Stimulated activated CD4-positive, alpha-beta T cell treated with anti-CD3 and anti-CD28 coated beads, TNF-alpha, amount 100 ng/mL, for 4 hours (primary cell): ENCODE measurements around the gene RUFY3.
A peak's percentile ranks its signal among the peaks of the same experiment; 100 is the strongest.
"Not testable (repeated sequence)": the region's sequence is repeated elsewhere in the genome, so short reads cannot be mapped to it uniquely, and the experiment has no call there.

Experiments used
- DNase-seq, 3 experiments: peaks; one replicate each; pipeline ENCODE4 v3.0.0-alpha.2; 2020; ENCODE audit warnings: low read depth in 3 of 3

Gene RUFY3

DNA sequence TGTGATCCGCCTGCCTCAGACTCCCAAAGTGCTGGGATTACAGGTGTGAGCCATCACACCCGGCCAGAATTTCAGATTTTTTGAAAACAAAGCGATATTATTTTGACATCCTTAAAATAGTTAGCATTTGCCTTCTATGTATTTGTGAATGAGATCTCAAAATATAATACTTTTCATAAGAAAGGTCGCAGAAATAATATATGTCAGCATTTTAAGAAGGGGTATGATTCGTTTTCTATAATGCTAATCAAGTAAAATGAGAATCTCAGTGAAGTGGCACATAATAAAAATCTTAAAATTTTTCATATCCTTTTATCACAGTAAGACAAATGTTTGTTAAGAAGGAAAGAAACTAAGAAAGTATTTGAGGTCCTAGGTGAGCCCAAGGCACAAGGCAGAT, 65.7 kb downstream of the RUFY3 start:
- no peak for DNase-seq

DNA sequence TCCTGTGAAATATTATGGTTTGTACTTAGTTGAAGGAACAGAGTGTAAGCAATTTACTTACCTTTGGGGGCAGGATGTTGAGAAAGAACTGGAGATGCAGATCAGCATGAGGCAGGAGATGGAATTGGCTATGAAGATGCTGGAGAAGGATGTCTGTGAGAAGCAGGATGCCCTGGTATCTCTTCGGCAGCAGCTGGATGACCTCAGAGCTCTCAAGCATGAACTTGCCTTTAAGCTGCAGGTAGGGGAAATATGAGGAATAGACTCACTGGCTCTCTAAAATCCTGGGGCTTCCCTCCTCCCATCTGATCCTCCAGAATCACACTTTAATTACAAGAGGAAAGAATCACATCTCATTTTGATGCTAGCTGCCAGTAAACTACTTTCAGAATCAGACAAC, 67.0 kb downstream of the RUFY3 start:
- no peak for DNase-seq

DNA sequence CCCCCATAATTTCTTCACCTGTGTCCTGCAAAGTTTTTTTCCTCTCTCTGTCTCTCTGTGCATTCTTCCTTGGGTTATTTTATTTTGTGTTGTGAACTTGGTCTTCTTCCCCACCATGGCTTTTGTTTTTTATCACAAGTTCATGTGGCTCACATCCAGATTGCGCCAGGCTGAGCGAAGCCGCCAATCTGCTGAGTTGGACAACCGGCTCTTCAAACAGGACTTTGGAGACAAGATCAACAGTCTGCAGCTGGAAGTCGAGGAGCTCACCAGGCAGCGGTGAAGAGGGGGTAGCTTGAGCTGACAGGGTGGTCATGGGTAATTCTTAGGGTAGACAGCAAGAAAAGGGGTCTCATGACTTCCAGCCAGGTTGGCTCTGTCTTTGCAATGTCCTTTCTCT, 71.9 kb downstream of the RUFY3 start:
- no peak for DNase-seq

DNA sequence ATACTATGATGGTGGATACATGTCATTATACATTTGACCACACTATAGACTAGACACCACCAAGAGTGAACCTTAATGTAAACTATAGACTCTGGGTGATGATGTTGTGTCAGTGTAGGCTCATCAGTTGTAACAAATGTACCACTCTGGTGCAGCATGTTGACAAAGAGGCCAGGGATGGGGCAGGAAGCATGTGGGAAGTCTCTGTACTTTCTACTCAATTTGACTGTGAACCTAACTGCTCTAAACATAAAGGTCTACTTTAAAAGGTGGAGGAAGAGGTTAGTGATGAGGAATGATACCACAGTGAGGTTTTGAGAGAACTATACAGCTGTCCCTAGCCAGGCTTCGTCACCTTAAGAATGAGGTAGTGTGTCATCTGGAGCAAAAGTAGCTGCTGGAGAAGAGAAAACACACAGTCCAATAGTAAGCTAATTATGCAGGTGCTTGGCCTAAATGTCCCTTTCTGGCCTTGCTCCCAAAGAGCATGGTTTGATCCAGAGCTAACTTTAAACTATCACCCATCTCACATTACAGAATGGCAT, 79.6 kb downstream of the RUFY3 start:
- no peak for DNase-seq

DNA sequence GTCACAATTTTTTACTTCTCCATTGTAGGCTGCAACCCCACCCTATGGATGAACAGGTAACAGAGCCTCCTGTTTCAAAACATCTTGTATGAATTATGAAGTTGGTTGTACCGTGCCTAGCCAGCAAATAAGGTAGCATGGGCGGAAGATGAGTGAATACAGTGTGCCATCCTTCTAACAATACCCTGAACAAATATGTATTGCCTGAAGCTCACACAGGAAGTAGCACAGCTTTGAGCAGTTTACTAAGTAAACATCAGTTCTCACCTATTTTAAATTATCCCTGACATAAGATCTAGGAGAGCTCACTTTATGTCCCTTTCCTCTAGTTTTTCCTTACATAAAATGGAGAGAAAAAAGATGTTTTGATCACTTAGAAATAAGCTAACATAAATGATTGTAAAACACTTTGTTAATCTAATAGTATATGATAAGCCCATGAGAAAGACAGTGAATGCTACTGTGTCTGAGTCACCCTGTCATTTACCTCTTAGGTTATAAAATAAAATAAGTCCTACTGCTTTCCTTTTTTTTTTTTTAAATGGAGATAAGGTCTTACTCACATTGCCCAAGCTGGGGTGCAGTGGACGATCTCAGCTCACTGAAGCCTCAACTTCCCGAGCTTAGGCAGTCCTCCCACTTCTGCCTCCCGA, 81.3 kb downstream of the RUFY3 start:
- DNase-seq, result no peak

DNA sequence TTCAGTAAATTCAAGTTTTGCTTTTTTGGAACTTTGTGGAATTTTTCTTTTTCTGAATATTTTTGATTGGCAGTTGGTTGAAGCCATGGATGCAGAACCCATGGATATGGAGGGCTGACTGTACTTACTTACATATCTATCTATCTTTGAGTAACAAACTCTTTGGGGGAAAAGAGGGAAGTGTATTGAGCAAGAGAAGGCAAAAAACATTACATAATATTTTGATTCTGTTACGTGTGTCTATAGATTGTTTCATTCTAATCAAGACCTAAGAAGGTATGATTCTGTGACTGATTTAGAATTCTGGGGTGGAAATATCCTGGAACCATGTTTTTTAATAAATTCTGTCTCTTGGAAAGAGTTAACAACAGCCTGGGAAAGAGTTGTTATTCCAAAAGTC, 86.4 kb downstream of the RUFY3 start:
- no peak for DNase-seq

DNA sequence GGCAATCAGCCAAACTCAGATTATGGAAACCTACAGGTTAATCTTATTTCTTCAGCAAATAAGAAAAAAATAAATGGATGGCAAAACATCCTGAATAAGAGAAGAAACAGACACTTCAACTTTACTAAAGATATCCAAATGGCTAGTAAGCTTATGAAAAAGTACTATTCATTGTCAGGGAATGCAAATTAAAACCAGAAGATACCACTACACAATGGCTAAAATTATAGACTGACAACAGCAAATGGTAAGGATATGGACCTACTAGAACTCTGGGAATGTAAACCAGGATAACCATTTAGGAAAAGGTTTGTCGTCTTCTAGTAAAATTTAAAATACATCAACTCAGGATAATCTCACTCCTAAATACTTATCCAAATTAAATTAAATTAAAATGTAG, 93.6 kb downstream of the RUFY3 start:
- DNase-seq, result no peak

DNA sequence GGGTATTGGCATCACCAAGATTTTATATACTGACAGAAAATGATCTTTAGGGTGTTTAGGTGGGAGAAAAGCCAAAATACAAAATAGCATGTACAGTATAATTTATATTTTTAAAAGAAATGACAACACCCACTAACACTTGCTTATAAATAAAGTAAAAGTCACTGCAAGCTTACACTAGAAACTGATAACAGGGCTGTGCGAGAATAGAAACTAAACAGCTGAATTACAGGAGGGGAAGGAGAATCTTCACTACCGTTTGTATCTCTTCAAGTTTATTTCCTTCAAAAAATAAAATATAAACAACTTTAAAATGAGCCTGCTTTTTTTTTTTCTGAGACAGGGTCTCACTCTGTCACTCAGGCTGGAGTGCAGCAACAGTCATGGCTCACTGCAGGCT, 95.1 kb downstream of the RUFY3 start:
- DNase-seq, result no peak

DNA sequence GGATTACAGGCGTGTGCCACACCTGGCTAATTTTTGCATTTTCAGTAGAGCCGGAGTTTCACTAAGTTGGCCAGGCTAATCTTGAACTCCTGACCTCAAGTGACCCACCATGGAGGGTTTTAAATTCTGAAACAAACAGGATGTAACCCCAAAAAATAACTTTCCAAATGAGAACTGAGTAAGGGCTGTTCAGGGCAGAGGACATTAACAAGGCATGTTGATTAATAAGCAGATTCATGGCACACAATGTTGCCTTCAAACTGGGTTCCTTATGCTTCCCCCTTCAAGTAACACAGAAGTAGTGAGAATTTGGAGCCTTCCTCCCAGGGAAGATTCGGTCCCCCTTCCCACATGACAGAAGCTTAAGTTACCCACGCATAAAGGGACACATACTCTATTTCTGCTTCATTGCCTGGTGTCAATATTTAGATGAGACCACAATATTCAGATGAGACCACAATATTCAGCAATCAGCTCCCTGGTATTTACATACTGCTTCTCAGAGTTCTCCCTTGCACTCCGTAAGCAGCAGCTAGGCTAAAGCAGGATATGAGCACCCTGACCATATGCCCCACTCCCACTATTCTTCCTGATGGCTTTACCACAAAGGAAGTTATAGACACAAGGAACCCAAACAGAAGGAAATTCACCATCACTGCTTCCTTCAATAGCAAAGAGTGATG, 96.5 kb downstream of the RUFY3 start:
- no peak for DNase-seq

DNA sequence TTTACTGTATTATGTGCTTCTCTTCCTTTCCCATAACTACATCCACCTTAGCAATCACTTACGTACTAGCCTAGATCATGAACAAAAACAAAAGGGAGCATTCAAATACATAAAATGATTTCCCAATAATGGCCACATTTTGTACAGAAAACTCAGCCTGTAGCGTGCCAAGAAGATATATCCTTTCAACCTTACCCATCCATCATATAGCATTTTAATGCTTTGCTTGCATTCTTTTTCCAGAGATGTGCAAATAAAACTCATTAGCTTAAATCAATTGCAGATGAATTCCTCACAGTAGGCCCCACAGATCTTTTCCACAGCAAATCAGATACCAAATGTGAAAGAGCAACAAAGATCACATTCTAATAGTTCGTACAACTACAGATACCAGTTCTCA, 97.2 kb downstream of the RUFY3 start:
- DNase-seq, result no peak

DNA sequence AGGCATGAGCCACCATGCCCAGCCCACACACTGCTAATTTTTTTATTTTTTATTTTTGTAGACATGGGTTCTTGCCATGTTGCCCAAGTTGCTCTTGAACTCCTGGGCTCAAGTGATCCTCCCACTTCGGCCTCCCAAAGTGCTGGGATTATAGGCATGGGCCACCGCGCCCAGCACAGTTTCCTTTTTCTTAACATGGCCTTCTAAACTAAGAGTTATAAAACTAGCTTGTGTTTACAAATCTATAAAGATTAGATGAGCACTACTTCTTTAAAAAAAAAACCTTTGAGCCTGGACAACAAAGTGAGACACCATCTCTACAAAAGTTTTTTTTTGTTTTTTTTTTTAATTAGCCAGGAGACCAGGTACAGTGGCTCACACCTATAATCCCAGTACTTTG, 107.3 kb downstream of the RUFY3 start:
- no peak for DNase-seq

DNA sequence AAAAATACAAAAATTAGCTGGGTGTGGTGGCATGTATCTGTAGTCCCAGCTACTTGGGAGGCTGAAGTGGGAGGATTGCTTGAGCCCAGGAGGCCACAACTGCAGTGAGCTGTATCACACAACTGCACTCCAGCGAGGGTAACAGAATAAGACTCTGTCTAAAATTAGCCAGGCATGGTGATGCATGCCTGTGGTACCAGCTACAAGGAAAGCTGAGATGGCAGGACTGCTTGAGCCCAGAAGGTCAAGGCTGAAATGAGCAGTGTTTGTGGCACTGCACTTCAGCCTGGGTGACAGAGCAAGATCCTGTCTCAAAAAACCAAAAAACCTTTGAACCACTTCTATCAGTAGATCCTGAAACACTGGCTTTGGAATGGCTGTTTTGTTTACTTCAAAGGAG, 107.7 kb downstream of the RUFY3 start:
- DNase-seq, result no peak

DNA sequence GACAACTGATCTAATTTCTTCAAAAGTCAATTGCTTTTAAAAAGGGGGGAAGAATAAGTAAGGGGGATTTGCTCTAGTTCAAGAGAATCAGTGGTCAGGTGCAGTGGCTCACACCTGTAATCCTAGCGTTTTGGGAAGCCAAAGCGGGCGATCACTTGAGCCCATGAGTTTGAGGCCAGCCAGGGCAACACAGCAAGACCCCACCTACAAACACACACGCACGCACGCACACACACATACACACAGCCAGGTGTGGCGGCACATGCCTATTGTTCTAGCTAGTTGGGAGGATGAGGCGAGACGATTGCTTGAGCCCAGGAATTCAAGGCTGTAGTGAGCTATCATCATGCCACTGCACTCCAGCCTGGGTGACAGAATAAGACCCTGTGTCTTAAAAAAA, 108.3 kb downstream of the RUFY3 start:
- DNase-seq, result no peak

DNA sequence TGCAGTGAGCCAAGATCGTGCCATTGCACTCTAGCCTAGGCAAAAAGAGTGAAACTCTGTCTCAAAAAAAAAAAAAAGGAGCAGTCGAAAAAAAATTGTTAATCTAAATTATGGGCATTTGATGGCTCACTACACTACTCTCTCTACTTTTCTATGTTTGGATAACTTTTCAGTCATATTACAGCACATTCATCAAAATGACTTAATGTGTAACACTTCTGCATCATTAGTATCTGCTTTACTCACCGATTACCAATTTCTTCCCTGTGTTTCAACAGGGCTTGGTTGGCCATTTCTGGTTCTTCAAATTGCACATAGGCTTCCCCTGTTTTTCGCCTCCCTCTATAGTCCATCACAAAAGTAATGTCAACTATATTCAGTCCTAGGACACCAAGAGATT, 109.5 kb downstream of the RUFY3 start:
- no peak for DNase-seq

DNA sequence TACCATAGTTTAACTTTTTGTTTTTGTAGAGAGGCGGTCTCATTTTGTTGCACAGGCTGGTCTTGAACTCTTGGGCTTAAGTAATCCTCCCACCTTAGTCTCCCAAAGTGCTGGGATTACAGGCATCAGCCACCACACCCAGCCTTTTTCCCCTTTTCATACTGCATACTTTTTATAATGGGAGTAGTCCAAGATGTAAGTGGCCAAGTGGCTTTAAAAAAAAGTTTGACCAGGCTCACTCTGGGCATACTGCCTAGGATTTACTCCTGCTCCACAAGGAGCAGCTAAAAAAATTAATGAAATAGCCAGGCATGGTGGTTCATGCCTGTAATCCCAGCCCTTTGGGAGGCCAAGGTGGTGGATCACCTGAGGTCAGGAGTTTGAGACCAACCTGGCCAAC, 111.9 kb downstream of the RUFY3 start:
- DNase-seq, result no peak

DNA sequence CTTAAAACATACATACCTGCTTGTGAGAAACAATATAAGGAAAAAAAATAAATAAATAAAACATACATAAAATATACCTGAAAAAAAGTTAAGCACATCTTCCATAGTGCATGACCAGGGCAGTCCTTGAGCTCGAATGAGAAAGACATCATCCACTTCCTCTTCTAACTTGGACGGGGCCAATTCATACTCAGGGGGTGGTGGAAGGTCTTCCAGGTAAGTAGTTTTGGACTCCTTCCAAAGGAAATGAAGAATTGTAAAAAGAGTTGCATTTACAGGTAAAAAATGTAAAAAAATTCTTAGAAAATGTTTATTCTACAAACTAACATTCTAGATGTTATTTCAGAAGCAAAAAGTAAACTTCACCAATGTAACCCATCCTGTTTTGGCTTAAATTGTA, 114.3 kb downstream of the RUFY3 start:
- no peak for DNase-seq

DNA sequence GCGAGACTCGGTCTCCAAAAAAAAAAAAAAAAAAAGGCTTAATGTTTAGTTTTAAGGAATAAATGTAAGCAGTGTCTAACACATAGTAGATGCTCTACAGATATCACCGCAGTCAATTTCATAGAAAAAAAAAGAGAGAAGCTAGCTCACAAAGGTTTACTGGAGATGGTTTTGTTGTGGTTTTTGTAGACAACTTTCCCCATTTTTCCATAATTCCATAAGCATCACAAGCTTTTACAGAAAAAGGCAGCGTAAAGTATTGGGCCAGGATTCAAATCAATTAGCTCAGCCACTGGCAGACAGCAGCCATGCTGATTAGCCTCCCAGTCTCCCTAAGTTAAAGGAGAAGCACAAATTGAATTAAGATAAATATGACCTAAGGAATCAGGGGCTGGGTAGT, 116.4 kb downstream of the RUFY3 start:
- DNase-seq, result no peak

DNA sequence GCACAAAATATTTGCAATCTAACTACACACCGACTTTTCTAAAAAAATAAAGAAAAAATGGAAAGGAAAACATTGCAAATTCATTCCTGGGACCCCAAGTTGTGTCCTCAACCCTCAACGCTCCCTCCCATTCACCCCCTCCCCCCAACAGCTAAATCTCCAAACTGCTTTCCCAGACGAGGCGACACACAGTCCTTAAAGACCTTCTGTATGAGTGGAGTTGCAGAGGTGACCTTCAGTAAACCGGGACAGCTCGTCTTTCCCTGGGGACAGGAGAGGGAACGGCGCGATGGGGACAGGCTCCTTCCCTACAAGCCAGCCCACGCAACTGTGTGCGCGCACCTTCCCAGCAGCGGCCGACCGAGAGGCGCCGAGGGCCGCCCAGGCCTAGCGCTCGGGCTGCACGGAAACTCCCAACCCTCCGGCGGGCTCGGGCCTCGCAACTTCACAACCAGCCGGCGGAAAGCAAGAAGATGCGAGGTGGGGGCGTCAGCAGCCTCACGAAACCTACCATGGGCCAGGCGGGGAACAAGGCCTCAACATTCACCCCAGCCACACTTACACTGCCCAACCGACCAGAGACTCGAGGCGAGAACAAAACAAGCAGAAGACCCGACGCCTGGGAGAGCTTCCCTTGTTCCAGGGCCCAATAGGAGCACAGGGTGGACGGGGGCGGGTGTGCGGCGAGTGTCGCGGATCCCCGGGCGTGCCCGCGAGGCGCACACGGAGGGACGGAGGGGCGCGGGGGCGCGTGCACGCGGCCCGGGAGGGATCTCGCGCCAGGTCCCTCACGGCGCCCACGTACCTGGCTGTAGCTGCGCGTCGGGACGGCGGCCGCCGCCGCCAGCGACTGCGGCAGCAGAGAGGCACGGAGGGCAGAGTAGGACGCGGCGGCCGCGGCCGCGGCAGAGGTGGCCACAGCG, 117.2 kb downstream of the RUFY3 start:
- DNase-seq, result peak; percentile 37 to 47 (median 44)

DNA sequence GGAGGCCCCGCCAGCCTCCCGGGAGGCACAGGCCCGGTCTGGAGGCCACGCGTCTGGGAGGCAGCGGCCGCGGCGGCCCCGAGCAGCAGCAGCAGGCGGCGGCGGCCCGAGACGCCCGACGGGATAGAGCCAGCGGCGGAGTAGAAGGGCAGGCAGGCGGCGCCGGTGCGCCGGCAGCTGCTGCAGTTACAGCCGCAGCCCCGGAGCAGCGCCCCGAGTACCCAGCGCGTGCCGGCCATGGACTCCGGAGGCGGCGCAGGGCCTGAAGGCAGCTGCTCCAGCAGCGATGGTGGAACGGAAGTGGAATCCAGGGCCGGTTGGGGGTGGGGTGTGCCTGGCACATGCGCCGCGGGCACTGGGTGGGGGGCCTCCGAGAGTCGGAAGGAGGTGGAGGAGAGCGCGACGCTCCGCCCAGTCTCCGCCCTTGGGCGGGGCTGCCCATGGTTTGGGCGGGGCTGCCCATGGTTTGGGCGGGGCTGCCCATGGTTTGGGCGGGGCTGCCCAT, 117.9 kb downstream of the RUFY3 start, which contains the start of gene GRSF1:
Gene GRSF1 (minus strand): TSS at position 302 of the 505 bp plus-strand sequence. CDS start 63 bp downstream, at position 239.
- DNase-seq, result peak; percentile 91 to 92 (median 92)

DNA sequence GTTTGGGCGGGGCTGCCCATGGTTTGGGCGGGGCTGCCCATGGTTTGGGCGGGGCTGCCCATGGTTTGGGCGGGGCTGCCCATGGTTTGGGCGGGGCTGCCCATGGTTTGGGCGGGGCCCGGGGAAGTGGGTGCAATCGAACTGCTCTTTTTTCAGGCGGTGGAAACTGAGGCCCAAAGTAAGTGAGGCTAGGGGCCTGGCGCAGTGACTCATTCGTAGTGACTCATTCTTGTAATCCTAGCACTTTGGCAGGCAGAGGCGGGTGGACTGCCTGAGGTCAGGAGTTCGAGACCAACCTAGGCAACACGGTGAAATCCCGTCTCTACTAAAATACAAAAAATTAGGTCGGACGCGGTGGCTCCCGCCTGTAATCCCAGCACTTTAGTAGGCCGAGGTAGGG, 118.4 kb downstream of the RUFY3 start:
- peak; percentile 33 to 54 (median 40) for DNase-seq

DNA sequence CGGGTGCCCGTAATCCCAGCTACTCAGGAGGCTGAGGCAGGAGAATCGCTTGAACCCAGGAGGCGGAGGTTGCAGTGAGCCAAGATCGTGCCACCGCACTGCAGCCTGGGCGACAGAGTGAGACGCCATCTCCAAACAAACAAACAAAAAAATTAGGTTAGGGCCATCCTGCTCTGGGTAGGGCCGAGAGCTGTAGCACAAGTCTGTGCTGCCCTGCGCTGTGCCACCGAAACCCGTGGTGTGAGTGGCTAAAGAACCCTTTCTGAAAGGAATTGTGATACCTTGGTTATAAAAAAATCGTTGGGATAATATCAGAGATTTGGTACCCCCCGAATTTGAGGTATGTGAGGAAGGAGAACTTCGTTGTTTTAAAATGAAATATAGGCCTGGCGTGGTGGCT, 118.9 kb downstream of the RUFY3 start:
- DNase-seq, result not testable (repeated sequence)

DNA sequence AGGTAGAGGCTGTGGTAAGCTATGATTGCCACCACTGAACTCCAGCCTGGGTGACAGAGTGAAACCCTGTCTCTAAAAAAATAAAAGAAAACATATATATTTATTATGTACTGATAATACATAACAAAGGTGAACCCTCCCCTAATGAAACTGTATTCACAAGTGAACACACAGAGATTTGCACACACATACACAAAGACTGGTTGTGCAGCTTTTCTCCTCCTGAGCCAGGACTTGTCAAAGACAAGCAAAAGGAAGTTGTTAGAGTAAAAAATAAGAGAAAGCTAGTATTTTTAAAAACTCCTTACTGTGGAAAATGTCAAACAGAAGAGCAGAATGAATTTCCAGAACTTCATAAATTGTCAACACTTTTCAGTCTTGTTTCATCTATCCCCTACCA, 119.4 kb downstream of the RUFY3 start:
- no peak for DNase-seq
